LNCaP clone FGC (cell line): ENCODE results near the gene NKAIN2.
A peak's percentile ranks its signal among the peaks of the same experiment; 100 is the strongest.

Experiments used
- DNase-seq: peaks from one replicate; pipeline ENCODE4 v3.0.0-alpha.2; 2011; ENCODE audit warnings: low read depth
- H3K4me3 ChIP-seq: 2 replicates; pipeline ENCODE4 v1.5.1; 2011; ENCODE audit warnings: mild to moderate bottlenecking, low read depth, low read length, control low read depth
- TF ChIP-seq, protein P1 (sequence below): IDR thresholded peaks from 2 replicates; pipeline ENCODE4 v1.5.1; 2012; ENCODE audit warnings: mild to moderate bottlenecking; ENCODE audit not compliant: control insufficient read depth, insufficient read depth; ENCODE audit errors: extremely low read depth

The NKAIN2 gene

DNA sequence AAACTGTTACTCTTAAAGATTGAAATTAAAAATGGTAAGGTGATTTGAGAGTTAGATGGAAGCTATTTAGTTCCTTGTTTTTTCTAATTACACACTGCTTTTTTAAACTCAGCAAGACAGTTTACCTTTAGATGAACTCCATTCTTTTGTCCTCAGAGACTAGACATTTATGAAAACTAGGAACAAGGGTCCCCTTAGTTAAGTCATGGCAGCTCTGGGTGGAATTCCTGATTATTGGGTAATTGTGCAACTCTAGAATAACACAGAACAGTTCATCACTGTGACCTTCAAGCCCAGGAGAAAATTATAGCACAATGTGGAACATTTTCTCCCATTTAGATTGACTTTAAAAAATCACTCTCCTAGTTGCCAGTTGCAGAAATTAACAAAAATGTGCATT lies 251.7 kb downstream of the NKAIN2 start:
- TF ChIP-seq, protein P1, sequence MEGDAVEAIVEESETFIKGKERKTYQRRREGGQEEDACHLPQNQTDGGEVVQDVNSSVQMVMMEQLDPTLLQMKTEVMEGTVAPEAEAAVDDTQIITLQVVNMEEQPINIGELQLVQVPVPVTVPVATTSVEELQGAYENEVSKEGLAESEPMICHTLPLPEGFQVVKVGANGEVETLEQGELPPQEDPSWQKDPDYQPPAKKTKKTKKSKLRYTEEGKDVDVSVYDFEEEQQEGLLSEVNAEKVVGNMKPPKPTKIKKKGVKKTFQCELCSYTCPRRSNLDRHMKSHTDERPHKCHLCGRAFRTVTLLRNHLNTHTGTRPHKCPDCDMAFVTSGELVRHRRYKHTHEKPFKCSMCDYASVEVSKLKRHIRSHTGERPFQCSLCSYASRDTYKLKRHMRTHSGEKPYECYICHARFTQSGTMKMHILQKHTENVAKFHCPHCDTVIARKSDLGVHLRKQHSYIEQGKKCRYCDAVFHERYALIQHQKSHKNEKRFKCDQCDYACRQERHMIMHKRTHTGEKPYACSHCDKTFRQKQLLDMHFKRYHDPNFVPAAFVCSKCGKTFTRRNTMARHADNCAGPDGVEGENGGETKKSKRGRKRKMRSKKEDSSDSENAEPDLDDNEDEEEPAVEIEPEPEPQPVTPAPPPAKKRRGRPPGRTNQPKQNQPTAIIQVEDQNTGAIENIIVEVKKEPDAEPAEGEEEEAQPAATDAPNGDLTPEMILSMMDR = no peak
- H3K4me3 ChIP-seq = no peak overlapping the region
- no peak for DNase-seq

DNA sequence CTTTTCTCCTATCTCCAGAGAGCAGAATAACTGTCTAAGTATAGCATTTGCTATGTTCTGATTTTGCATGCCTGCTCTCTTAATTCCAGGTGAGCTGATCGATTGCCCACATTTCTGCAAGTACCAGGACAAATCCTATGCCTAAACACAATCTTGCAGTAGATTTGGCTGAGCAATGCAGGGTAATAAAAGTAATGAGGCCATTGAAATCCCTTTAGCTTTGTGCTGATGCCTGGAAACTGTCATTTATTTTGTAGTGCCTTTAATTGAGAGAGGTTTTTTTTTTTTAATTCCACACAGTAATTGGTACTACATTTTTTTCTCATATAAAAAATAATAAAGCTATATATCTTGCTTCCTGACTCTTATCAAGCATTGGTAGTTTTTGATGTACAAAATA lies 252.3 kb downstream of the NKAIN2 start:
- TF ChIP-seq, protein P1 = no peak
- DNase-seq = no peak
- no peak overlapping the region for H3K4me3 ChIP-seq

DNA sequence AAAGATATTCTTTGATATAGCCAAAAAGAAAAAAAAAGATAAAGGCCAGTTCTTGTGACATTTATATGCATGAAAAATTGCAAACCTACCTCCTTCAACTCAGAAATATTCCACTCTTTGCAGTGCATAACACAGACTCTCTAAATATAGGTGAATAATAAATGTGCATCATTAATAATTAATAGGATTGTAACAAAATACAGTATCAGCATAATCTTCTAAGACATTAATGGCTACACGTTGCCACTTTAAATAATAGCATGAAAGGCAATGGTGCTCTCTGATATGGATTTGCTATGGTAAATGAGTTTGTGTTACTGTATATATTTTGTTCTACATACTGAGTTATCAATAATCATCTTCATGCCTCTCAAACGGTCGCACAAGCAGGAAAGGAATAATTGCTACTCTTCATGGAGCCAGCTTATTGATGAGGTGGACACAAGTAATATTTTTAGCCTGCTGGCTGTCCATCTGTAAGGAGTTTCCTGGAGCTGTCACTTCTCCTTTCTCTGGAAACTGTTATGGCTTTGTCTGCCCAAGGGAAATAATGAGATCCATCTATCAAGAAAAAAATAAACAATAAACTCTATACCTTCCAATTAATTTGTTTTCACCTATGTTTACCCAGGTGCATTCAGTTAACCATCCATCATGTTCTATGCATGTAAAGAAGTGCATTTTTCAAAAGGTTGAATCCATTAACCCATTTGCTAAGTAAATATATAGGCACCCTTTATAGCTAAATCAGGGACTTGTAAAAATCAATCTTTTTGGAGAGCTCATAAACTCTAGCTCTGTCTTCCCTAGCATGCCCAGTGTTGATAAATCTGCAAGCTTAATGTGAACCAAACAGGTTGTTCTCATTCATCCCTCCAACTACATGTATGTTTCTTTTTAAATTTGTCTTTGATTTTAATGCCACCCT lies 253.0 kb downstream of the NKAIN2 start:
- peak; percentile 42 for DNase-seq
- no peak overlapping the region for H3K4me3 ChIP-seq
- TF ChIP-seq, protein P1 = no peak

DNA sequence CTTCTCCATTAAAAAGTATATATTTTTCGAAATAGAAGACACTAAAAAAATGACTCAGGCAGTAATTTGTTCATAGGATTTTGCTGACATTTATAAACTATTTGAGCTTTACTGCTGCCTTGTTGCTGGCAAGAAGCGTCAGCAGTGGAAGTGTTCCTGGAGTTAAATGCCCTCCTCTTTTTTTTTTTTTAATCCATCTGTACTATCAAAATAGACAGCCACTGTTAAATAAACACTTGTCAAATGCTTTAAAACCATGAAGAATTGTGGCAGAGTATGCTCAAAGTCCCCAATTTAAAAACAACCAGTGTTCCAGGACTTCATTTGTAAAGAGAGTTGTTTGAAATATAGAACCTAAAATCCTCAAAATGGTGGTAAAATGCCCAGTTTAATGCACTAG lies 253.8 kb downstream of the NKAIN2 start:
- no peak for DNase-seq
- no peak overlapping the region for H3K4me3 ChIP-seq
- TF ChIP-seq, protein P1 = no peak

DNA sequence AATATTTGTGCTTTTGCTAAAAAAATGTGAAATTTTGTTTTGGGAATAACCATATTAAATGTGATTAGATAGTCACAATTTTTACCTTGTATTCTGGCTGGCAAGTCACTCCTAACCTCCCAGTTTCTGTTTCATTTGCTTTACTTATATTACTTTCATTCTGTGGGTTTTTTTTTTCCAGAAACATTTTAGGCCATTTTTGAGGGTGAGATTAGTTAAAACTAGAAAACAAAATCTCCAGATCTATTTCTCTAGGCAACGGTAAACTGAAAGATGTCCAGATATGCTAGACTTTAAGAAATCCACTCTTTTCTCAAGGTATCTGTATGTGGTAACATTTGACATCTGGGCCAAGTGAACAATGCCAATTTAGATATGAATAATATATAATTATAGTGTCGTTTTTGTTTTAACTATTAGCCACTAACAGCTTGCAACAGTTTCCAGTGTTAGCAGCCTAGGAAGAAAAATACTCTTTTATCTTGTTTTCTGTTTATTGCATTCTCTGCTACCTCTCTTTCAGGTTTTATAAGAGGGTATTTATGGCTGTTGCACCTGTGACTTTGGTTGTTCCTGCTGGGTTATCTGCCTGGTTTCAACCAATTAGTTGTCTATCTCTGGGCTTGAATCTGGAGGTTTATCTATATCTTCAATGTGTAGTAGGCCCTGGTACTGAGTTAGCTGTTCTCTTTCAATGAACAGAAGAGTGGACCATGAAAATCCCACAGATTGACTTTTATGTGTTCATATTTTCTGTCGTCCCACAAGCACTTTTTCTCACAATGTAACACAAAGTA lies 260.9 kb downstream of the NKAIN2 start:
- DNase-seq = no peak
- H3K4me3 ChIP-seq = no peak overlapping the region
- TF ChIP-seq, protein P1 = no peak

DNA sequence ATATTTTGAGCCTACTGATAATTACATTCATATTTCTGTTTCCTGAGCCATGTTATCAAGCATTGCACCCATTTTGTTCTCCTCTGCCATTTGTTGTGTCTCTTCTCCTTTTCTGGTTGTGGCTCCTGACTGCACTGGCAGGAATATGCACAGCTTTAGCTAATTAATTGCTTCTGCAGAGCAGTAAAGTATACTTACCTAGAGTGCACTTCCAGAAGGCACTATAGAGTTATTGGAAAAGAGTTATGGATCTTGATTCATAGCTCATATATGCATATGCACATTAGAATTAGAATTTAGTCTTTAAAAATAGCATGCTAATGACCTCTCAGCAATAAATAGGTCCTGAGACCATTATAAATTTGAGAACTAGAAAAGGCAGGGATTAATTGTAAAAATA lies 262.6 kb downstream of the NKAIN2 start:
- TF ChIP-seq, protein P1 = no peak
- no peak for DNase-seq
- no peak overlapping the region for H3K4me3 ChIP-seq
